T-helper 1 cell (primary cell): Measurements from ENCODE around the gene AVP.

Source experiments
- DNase-seq, 5 donors: peaks; one replicate each; pipeline ENCODE4 v3.0.0-alpha.2; 2012 to 2020

The AVP gene

DNA sequence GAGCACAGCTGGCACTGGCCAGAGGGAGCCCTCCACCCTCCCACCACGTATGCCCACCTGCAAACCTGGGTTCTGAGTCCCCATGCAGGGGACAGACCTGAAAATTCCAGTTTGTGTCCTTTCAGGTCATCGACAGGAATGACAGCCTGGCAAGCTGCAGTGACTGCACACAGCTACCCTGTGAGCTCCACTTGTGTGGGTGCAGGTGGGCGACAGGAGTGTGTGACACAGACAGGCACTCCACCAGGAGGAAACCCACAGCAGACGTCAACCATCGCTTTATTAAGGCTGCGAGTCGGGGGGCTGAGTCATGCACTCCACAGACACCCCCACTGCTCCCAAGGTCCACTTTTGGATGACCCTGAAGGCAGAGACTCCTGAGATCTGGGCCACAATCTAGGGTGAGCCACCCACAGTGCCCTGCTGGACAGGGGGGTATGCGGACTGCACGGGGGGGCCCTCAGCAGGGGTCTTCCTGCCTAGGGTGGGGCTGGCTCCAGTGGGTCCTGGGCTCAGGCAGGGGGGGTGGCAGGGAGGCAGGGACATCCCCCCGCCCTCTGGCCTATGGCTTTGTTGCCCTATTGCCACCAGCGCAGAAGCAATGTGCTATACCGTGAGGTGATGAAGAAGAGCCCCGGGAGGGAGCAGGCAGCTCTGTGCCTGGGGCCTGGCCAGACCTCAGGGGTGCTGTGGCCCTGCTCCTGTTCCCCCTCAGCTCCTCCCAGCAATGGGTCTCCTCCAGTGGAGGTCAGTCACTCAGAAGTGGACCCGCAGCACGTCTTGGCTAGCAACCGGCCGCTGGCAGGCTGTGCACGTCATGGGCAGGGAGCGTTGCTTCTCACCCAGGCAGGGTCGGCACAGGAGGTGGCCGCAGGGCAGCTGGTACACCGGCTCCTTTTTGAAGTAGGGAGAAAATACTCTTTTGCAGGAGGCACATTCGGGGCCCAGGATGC, 25.1 kb upstream of the AVP start:
- no peak for DNase-seq

DNA sequence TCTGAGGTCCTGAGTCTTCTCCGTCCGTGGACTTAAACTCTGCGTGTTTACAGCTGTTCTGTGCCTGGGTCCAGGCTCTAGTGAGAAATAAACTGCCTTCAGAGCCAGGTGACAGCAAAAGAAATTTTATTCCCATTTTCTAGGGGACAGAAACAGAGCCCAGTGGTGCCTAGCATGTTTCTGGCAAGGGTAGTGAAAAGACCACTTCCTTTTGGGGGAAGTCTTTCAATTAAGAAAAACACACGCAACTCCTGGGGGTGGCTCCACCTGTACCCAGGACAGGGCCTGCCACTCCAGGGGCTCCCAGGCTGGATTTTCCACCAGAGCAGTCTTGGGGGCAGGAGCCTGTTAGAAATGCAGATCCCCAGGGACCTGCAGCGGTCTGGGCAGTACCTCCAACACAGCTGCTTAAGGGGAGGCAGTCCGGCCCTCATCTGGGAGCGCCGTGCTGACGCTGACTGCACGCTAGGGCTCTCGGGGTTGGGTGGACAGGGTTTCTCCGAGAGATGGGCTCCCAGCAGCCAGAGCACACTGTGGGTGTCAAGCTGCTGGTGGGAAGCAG, 23.0 kb upstream of the AVP start:
- DNase-seq: no peak

DNA sequence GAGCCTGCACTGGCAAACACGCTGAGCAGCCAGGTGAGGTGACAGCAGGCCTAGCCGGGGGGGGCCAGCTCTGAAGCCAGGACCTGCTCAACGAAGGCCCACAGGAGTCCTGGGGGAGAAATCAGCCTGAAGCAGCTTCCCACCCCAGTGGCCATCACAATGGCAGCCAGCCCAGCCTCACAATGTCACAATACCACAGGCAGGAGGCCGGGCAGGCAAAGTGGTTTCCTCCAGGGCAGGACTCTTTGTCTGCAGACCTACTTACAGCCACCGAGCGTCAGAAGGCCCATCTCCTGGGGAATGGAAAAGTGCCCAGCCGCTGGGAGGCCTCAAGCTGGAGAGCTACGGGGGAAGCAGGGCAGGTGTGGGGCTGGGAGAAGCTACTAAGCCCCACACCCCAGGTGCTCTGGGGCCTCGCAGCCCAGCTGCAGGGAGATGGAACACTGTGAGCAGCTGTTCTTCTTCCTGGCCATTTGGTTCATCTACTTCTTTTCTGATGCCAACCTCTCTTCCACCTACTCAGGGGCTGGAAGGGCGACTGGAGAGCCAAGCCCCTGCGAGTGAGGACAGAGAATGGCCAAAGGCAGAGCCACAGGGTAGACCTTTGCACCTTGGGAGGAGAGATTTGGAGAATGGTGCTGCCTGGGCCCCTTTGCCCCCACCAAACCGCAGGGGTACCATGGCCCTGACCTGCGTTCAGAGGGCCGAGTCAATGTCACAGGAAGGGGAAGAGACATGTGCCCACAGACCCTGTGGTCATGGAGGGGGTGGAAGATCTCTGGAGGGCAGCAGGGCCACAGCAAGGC, 22.3 kb upstream of the AVP start:
- no peak for DNase-seq

DNA sequence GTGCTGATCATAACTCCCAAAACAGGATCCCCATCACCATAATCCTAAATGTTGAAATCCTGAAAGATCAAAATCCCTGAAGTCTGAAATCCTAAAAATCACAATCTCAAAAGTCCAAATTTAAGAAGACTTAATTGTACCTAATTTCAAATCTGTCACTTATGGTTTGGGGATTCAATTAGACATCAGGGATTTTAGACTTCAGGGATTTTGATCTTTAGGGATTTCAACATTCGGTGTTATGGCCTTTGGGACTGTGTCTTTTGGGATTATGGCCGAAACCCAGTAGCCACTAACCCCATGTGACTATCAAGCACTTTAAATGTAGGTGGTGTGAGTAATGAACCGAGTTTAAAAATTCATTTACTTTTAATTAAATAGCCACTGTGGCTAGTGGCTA, 21.7 kb upstream of the AVP start:
- DNase-seq: no peak

DNA sequence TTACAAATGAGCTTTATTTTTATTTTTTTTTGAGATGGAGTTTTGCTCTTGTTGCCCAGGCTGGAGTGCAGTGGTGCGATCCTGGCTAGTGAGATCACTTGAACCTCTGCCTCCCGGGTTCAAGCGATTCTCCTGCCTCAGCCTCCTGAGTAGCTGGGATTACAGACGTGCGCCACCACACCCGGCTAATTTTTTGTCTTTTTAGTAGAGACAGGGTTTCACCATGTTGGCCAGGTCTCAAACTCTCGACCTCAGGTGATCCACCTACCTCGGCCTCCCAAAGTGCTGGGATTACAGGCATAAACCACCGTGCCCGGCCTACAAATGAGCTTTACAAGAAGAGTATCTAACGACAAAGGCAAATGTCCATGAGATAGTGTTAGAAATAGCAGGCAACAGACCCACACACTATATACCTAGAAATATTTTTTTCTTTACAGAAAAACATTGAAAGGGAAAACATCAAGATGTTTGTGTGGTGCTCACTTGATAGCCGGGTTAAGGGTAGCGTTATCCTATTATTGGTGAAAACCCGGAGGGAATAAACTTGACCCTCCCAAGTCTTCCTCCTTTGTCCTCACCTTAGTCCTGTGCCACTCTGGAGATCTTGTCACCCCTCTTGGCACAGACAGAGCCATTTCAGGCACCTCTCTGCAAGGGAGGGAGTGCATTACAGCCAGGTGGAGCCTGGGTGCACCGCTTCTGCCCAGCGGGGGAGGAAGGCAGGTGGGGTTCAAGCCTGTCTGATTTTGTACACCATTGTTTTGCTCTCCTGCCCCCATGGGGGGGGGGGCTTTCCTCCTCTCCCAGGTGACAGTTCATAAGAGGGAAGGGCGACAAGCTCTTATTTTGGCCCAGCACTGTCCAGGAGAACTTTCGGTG, 21.0 kb upstream of the AVP start:
- DNase-seq: no peak

DNA sequence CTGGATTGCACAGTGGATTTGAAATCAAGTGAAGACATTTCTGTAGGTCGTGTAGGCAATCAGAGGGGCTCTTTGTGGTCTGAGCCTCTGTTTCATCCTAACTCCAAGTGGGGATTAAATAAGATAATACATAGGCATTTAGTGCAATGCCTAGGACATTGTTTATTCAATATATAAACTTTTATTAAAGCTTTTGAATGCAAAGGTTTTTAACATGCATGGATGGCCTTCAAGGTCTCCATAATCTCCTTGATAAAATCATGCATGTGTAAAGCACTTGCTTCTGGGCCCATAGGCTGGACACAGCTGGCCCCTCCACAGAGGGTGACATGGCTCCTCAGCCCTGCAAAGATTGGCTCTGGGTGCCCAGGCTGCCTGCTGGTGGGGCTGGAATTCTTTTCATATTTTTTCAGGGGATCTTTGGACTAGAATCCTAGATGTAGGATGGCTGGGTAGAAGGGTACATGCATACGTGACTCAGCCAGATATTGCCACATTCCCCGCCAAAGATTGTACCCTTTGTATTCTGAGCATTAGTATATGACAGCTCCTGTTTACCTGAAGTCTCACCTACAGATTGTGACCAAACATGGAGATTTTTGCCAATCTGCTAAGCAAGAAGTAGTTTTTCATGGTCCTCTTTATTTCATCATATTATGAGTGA, 19.0 kb upstream of the AVP start:
- no peak for DNase-seq

DNA sequence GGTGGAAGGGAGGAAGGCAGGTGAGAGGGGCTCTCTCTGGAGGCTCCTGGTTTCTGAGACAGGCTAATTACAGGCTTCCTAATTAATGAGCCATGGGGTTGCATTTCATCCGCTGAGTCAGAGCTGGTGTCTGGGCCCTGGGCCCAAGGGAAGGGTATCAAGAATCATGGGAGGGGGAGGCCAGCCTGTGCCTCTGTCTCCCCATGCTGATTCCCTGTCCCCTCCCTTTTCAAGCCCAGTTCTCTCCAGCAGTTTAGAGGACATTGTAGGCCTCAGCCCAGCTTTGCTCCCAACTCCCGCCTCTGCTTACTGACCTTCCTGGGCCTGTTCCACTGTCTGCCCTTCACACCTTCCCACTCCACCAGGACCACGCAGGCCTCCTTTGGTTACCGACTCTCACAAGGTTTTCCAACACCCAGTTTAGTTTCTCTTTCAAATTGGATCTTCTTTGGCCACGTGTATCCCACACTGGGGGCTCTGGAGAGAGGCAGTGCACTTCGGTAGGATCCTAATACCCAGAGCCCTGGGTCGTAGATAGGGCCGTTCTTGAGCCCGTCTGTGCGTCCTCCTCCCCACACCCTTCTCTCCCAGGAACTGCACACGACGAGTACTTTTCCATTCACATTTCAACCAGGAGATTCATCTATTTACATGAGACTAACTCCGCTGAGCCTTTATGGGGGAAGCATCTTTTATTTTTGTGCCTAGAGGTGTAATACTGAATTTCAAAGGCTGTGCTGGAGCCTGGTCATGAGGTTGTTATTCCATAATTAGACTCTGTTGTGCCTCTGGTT, 18.2 kb upstream of the AVP start:
- no peak for DNase-seq

DNA sequence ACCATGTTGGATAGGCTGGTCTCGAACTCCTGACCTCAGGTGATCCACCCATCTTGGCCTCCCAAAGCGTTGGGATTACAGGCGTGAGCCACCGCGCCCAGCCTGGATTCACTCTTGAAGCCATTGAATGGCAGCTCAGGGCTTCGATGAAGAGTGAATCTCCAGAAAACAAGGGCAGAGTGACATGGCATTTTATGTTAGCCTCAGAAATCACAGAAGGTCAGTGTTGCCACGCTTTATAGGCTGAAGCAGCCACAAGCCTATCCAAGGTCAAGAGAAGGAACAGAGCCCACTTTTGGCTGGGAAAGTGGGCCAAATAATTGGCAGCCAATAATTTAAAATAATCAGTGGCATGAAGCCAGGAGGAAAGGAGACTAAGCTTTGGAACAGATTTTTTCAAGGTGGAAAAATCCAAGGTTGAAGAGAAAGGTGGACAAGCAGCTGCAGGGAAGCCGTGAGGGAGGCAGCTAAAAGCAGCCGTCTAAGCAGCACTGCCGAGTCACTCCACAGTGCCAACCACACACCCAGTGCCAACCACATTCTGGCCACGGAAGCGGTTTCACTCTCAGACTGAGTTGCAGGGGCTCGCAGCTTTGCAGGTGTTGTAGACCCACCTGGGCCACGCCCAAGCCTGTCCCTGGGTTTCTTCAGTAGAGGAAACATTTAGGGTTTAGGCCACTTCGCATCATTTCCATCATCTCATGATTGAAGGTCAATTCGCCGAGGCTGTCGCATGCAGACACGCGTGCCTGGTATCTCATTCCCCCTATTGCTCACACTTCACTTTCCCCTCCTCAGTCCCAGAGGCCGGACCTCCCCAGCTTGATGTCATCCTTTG, 17.4 kb upstream of the AVP start:
- peak in 2 of 5 donors; percentile 23 to 77 for DNase-seq

DNA sequence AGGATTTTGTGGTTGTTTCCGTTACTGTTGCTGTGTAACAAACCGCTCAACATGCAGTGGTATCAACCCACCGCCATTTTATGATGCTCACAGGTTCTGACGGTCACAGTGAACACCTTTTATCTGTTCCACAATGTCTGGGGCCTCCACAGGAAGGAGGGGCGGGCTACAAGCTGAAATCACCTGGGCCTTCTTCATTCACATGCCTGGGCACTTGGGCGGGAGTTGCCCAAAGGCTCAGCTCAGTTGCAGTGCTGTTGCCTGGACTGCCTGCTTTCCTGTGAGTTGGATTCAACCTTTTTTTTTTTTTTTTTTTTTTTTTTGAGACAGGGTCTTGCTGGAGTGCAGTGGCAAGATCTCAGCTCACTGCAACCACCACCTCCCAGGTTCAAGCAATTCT, 16.7 kb upstream of the AVP start:
- no peak for DNase-seq

DNA sequence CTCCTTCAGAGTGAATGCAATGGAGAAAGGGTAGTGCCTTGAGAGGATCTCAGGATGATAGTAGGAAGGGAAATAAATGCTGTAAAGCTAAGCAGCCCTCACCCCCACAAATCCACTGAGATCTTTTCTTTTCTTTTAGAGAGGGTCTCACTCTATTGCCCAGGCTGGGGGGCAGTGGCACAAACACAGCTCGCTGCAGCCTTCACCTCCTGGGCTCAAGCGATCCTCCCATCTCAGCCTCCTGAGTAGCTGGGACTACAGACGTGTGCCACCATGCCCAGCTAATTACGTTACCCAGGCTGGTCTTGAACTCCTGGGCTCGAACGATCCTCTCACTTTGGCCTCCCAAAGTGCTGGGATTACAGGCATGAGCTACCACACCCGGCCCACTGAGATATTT, 16.0 kb upstream of the AVP start:
- DNase-seq: no peak

DNA sequence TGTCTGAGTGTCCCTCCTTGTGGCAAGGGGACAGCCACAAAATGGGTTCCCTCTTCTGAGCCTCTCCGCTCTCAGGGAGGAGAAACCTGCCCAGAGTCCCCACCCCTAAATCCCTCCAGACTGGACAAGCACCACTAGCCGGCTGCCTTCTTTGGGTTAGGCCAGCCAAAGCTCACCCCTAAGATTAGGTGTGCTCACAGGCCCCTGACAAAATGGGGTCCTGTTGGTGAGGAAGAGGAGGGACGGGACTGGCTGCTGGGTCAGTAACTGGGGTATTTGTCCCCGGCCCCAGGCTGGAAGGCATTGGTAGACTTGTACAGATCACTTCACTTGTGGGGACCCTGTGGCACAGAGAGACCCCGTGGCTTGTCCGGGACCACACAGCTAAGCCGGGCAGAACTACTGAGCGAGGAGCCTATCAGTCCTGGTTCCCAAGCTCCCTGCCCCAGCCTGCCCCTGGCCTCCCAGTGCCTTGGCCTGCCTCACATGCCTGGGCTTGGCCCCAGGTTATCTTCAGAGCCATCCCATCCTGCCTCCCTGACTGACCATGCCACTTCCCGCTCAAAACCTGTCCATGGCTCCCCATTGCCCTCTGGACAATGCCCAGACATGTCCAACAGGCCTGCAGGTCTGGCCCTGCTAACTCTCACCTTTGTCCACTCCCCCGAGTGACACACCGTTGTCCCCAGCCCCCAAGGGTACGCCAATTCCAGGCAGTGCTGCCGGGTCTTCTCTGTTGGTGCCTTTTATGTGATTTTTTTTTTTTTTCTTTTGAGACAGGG, 10.5 kb upstream of the AVP start:
- no peak for DNase-seq

DNA sequence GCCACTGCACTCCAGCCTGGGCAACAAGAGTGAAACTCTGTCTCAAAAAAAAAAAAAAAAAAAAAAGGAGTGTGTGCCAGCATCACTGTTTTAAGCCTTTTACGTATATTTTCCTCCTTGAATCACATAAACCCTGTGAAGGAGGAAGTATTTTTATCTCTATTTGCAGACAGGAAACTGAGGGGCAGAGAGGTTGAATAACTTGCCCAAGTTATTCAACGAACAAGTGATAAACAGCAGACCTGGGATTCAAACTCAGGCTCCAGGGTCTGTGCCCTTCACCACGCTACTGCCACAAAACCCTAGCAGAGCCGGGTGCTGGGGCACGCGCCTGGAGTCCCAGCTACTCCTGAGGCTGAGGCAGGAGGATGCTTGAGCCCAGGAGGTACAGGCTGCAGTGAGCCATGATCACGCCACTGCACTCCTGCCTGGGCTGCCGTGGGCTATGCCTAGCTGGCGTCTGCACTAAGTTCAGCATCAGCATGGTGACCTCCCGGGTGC, 9.4 kb upstream of the AVP start:
- DNase-seq: no peak

DNA sequence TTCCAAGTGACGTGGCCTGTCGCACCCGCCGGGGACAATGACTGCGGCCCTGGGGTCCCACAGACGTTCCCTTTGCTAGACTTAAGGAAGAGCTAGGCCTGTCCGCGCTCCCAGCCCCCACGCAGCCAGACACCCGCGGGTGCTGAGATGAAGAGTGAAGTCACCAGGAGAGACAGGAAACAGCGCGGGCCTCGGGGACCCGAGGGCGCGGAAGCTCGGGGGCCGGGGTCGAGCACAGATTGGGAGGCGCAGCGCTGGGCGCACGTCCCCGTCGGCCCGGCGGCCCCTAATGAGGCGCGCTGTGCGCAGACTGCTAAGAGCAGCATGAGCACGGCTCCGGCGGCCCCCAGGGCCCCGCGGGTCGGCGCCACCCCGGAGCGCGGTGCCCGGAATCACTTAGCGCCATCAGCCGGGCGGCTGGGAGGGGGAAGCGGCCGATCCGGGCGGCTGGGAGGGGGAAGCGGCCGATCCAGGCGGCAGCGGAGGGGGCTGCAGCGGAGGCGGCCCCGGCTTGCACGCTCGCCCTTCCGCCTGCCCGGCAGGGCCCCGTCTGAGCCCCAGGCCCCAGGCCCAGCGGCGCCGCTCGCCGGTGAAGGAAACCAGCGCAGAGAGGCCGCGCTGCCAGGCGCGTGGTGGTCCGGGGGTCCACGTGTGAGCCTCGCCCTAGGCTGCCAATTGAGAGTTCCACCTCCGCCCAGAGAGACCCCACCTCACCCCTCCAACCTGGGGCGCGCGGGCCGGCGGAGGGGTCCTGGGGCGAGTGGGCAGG, 8.3 kb upstream of the AVP start:
- peak in 3 of 5 donors; percentile 27 to 38 (median 32) for DNase-seq

DNA sequence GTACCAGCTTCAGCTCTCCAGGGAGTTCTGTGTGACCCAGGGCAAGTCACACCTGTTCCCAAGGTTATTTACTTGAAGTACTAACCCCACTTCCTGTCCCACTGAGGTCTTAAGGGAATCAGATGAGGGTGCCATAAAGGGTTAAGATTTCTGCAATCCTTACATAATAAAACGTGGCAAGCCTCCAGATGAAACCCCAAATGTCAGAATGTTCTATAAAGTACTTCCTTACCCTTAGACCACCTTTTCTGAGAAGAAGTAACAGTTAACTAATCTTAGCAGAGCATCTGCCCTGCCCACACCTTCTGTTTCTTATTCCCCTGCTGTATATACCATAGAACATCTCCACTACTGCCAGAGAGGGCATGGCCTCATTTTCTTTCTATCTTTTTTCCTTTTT, 6.0 kb upstream of the AVP start:
- DNase-seq: no peak

DNA sequence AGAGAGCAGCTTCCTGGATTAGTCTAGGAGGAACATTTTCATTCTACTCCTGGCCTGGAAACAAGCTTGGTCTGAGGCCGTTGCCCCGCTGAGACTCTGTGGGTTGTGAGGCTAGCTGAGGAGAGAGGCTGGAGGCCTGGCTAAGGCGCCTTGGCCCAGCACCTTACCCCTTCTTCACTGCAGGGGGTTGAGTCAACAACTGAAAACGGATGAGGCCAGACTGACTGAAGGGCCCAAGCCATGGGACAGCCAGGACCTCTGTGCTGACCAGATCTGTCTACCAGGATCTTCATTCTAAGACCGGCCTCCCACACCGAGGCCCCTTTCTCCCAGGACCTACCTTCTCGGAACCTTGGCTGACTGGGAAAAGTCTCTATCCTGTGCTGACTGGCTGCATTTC, 3.5 kb upstream of the AVP start:
- no peak for DNase-seq

DNA sequence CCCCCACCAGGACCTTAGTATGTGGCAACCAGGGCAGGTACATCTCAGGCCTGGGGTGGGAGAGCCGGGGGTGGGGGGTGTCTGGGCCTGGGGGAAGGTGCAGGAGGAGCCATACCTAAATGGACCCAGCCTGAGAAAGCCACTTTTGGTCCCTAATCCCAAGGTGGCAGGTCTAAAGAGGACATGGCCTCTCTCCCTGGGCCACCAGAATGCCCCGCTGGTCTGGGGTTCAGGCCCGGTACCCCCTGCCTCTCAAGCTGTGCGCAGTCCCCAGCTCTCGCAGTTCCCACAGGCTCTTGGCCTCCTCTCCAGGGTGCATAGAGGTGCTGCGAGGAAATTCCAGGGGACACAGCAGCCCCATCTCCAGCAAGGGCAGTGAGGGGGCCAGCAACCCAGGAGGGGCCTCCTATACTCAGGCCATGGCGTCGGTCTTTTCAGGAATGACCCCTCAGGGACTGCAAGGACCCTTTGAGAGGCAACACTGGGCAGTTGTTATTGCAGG, 1.1 kb upstream of the AVP start:
- no peak for DNase-seq

DNA sequence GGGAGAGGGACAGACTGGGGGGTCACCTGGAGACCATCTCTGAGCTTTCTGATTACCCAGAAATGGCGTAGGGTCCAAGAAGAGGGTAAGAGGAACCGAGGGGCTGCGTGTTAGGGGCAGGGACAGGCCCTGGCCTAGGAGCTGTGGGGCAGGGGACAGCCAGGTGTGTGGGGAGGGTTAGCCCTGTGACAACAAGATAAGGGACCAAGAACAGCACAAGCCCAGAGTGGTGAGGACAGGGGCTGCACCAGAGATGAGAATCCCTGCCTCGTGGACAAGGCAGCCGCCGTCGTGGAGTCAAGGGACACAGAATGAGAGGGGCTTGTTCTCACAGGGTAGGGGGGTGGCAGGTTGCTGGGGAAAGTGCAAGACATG, 449 bp upstream of the AVP start:
- DNase-seq: no peak
